Activated CD4-positive, alpha-beta T cell treated with anti-CD3 and anti-CD28 coated beads, Interleukin-2, amount 10 ng/mL, durations not matched to agents 24 days and 14 days (primary cell): Measurements from ENCODE around the gene PLD6. TPM values are rescaled to one million over a fixed set of nuclear protein-coding genes. Genes with fewer than 3 reads are reported as not detected.

Source experiments
- DNase-seq: peaks from one replicate; pipeline ENCODE4 v3.0.0; 2022
- H3K27ac Mint-ChIP-seq: one replicate; pipeline ENCODE4 v1.8.0; 2022; ENCODE audit warnings: mild to moderate bottlenecking, mixed read lengths
- H3K27me3 Mint-ChIP-seq: one replicate; pipeline ENCODE4 v1.8.0; 2022; ENCODE audit warnings: mixed read lengths
- H3K36me3 Mint-ChIP-seq: one replicate; pipeline ENCODE4 v1.8.0; 2022; ENCODE audit warnings: low read depth, mild to moderate bottlenecking, mixed read lengths
- H3K4me1 Mint-ChIP-seq: one replicate; pipeline ENCODE4 v1.8.0; 2021; ENCODE audit warnings: mixed read lengths
- H3K4me3 Mint-ChIP-seq: one replicate; pipeline ENCODE4 v1.8.0; 2022; ENCODE audit warnings: mild to moderate bottlenecking, moderate library complexity, mixed read lengths
- H3K9me3 Mint-ChIP-seq: one replicate; pipeline ENCODE4 v1.8.0; 2021; ENCODE audit warnings: mixed read lengths
- intact Hi-C: fragments of 100-400 bp; cut with micrococcal nuclease; formaldehyde crosslinking; loops from one replicate; pipeline ENCODE4 v1.15.1; 2023
- total RNA-seq: library from RNA; stranded (reverse); gene quantifications from 2 replicates; pipeline ENCODE4 v1.2.3, GENCODE V29; 2022

PLD6 gene
- total RNA-seq, 1 donor from 2014 or later, result 17.2 TPM

GRCh38 chr17:17172001-17172939 is 33.9 kb downstream of the PLD6 start:
- no peaks in the 10 kb centered on the region for H3K27me3 Mint-ChIP-seq
- no peaks in the 10 kb centered on the region for H3K9me3 Mint-ChIP-seq
- intact Hi-C loops, result no loop called here
- H3K4me1 Mint-ChIP-seq, result peaks cover 43% of the 10 kb centered on the region
- no peak for DNase-seq
- H3K27ac Mint-ChIP-seq, result no peak overlapping the region
- H3K4me3 Mint-ChIP-seq, result no peak overlapping the region
- H3K36me3 Mint-ChIP-seq, result peaks cover 36% of the 10 kb centered on the region

GRCh38 chr17:17171186-17171585 is 34.9 kb downstream of the PLD6 start:
- intact Hi-C loops, result no loop called here
- Mint-ChIP-seq H3K4me1 (peaks cover 33% of the 10 kb centered on the region), H3K36me3 (peaks cover 31% of the 10 kb centered on the region), H3K27ac (no peak overlapping the region), H3K4me3 (no peak overlapping the region), H3K9me3 (no peaks in the 10 kb centered on the region), H3K27me3 (no peaks in the 10 kb centered on the region)
- no peak for DNase-seq

- peak overlapping the region; percentile 41 for H3K27ac Mint-ChIP-seq
- peaks cover 28% of the 10 kb centered on the region for H3K4me1 Mint-ChIP-seq
- no peak overlapping the region for H3K4me3 Mint-ChIP-seq
- no peak for DNase-seq
- H3K9me3 Mint-ChIP-seq, result no peaks in the 10 kb centered on the region
- intact Hi-C loops, result no loop called here
- peaks cover 28% of the 10 kb centered on the region for H3K36me3 Mint-ChIP-seq
- H3K27me3 Mint-ChIP-seq, result no peaks in the 10 kb centered on the region
These were observed 35.7 kb downstream of the PLD6 start for GRCh38 chr17:17170346-17170985.

GRCh38 chr17:17169396-17169795 is 36.7 kb downstream of the PLD6 start:
- Mint-ChIP-seq H3K36me3 (peaks cover 35% of the 10 kb centered on the region), H3K4me3 (no peak overlapping the region), H3K27me3 (no peaks in the 10 kb centered on the region), H3K4me1 (peaks cover 24% of the 10 kb centered on the region), H3K9me3 (no peaks in the 10 kb centered on the region), H3K27ac (no peak overlapping the region)
- intact Hi-C loops, result no loop called here
- DNase-seq, result no peak

- peak overlapping the region; percentile 25 for H3K27ac Mint-ChIP-seq
- peaks cover 34% of the 10 kb centered on the region for H3K36me3 Mint-ChIP-seq
- H3K4me3 Mint-ChIP-seq, result no peak overlapping the region
- peaks cover 23% of the 10 kb centered on the region for H3K4me1 Mint-ChIP-seq
- no peak for DNase-seq
- H3K27me3 Mint-ChIP-seq, result no peaks in the 10 kb centered on the region
- intact Hi-C loops, result no loop called here
- no peaks in the 10 kb centered on the region for H3K9me3 Mint-ChIP-seq
These were observed 37.7 kb downstream of the PLD6 start for GRCh38 chr17:17168401-17168800.

DNA sequence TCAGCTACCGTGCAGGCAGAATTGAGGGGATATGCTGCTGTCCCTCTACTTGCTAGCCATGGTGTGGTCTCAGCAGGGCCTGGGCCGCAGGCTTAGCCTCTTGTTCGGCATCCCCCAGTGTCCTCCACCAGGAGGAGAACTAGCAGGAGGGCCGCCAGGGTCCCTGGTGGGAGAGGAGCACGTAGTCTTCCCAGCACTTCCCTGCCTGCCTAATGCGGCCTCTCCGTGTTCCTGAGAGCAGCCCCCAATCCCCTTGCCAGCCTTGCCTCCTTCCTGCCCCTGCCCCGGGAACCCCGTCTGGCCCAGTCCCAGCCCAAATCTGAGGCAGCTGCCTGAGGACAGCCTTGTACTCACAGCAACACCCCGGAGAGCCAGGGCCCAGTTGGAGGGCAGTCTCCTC is 38.1 kb downstream of the PLD6 start:
- Mint-ChIP-seq H3K27me3 (no peaks in the 10 kb centered on the region), H3K4me3 (no peak overlapping the region), H3K9me3 (no peaks in the 10 kb centered on the region), H3K27ac (no peak overlapping the region), H3K36me3 (peaks cover 37% of the 10 kb centered on the region), H3K4me1 (peaks cover 21% of the 10 kb centered on the region)
- intact Hi-C loops, result no loop called here
- DNase-seq, result no peak

- H3K4me1 Mint-ChIP-seq, result peaks cover 16% of the 10 kb centered on the region
- no peaks in the 10 kb centered on the region for H3K27me3 Mint-ChIP-seq
- H3K27ac Mint-ChIP-seq, result no peak overlapping the region
- no peaks in the 10 kb centered on the region for H3K9me3 Mint-ChIP-seq
- intact Hi-C loops, result no loop called here
- H3K4me3 Mint-ChIP-seq, result no peak overlapping the region
- H3K36me3 Mint-ChIP-seq, result peaks cover 36% of the 10 kb centered on the region
- no peak for DNase-seq
These were observed 38.8 kb downstream of the PLD6 start for GRCh38 chr17:17167356-17167755.

- H3K27ac Mint-ChIP-seq, result no peak overlapping the region
These were observed 39.7 kb downstream of the PLD6 start for GRCh38 chr17:17166446-17166845.

GRCh38 chr17:17165666-17166308 is 40.3 kb downstream of the PLD6 start:
- Mint-ChIP-seq H3K36me3 (peaks cover 33% of the 10 kb centered on the region), H3K27me3 (no peaks in the 10 kb centered on the region), H3K4me3 (no peak overlapping the region), H3K4me1 (peaks cover 10% of the 10 kb centered on the region), H3K27ac (no peak overlapping the region), H3K9me3 (no peaks in the 10 kb centered on the region)
- DNase-seq, result no peak
- intact Hi-C loops, result no loop called here

More at GRCh38 chr17:17166446-17166845, 39.7 kb downstream of the PLD6 start:
- H3K9me3 Mint-ChIP-seq, result no peaks in the 10 kb centered on the region
- intact Hi-C loops, result no loop called here
- no peaks in the 10 kb centered on the region for H3K27me3 Mint-ChIP-seq
- H3K36me3 Mint-ChIP-seq, result peaks cover 35% of the 10 kb centered on the region
- no peak for DNase-seq
- peaks cover 14% of the 10 kb centered on the region for H3K4me1 Mint-ChIP-seq
- H3K4me3 Mint-ChIP-seq, result no peak overlapping the region

- Mint-ChIP-seq H3K4me3 (no peak overlapping the region), H3K9me3 (no peaks in the 10 kb centered on the region), H3K27ac (no peak overlapping the region), H3K4me1 (peaks cover 10% of the 10 kb centered on the region), H3K36me3 (peaks cover 33% of the 10 kb centered on the region), H3K27me3 (no peaks in the 10 kb centered on the region)
- no peak for DNase-seq
- intact Hi-C loops, result no loop called here
These were observed 41.5 kb downstream of the PLD6 start for GRCh38 chr17:17164676-17165075.

DNA sequence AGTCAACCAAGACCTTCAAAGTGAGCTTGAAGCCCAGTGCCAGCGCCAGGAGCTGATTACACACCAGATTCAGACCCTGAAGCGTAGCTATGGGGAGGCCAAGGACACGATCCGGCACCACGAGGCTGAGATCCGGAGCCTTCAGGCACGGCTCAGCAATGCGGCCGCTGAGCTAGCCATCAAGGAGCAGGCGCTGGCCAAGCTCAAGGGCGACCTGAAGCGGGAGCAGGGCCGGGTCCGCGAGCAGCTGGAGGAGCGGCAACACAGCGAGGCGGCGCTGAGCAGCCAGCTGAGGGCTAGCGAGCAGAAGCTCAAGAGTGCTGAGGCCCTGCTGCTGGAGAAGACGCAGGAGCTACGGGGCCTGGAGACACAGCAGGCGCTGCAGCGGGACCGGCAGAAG is 42.0 kb downstream of the PLD6 start:
- Mint-ChIP-seq H3K4me1 (peaks cover 7% of the 10 kb centered on the region), H3K27ac (no peak overlapping the region), H3K4me3 (no peak overlapping the region), H3K36me3 (peaks cover 34% of the 10 kb centered on the region), H3K27me3 (no peaks in the 10 kb centered on the region), H3K9me3 (no peaks in the 10 kb centered on the region)
- DNase-seq, result no peak
- intact Hi-C loops, result no loop called here

DNA sequence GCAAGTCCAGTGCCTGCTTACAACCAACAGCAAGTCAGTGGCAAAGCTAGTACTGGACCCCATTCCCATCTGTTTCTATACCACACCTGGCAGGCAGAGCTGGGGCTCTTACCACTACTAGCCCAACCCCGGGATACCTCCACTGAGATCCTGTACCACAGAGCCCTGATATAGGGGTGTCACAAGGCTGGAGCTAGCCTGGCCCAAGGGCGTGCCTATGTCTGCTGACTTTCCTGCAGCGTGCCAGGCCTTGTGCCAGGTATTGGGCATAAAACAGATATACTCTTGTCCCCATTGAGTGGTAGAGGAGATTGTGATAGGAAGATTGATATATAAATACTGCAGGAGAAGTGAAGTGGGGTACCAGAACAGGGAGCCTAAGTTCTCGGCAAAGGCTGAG is 44.4 kb downstream of the PLD6 start:
- Mint-ChIP-seq H3K4me3 (no peak overlapping the region), H3K27ac (no peak overlapping the region), H3K36me3 (peaks cover 30% of the 10 kb centered on the region), H3K4me1 (no peaks in the 10 kb centered on the region), H3K9me3 (no peaks in the 10 kb centered on the region), H3K27me3 (no peaks in the 10 kb centered on the region)
- intact Hi-C loops, result no loop called here
- no peak for DNase-seq

GRCh38 chr17:17161121-17161520 is 45.0 kb downstream of the PLD6 start:
- Mint-ChIP-seq H3K36me3 (peaks cover 30% of the 10 kb centered on the region), H3K4me1 (no peaks in the 10 kb centered on the region), H3K9me3 (no peaks in the 10 kb centered on the region), H3K4me3 (no peak overlapping the region), H3K27ac (no peak overlapping the region), H3K27me3 (no peaks in the 10 kb centered on the region)
- no peak for DNase-seq
- intact Hi-C loops, result no loop called here

DNA sequence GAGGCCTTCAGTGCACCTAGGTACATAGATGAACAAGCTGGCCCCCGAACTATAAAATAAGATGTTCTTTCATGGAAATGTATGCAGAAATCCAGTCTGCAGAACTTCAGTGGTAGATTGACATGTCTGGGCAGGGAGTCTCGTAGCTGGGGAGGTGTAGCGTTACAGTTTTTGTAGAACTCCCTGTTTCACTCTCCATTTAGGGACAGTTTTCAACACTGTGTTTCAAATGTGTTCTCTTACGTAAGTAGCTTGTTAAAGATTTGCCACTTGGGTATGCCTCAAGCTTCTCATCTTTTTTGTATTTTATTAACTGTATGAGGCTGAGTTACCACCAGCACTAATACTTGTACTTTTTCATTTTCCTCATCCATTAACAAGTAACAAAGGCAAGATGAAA is 46.6 kb downstream of the PLD6 start:
- no peaks in the 10 kb centered on the region for H3K27me3 Mint-ChIP-seq
- no peaks in the 10 kb centered on the region for H3K9me3 Mint-ChIP-seq
- H3K36me3 Mint-ChIP-seq, result peaks cover 28% of the 10 kb centered on the region
- DNase-seq, result no peak
- H3K4me3 Mint-ChIP-seq, result no peak overlapping the region
- intact Hi-C loops, result no loop called here
- peaks cover 7% of the 10 kb centered on the region for H3K4me1 Mint-ChIP-seq
- no peak overlapping the region for H3K27ac Mint-ChIP-seq
